NCI-H2029 (cell line): ENCODE data around the gene CABLES1.
"Not testable (repeated sequence)": the region's sequence is repeated elsewhere in the genome, so short reads cannot be mapped to it uniquely, and the experiment has no call there.

ENCODE experiments used
- DNase-seq: peaks from one replicate; lab custom pipeline; 2025; lab: John Stamatoyannopoulos, UW

CABLES1 gene

DNA sequence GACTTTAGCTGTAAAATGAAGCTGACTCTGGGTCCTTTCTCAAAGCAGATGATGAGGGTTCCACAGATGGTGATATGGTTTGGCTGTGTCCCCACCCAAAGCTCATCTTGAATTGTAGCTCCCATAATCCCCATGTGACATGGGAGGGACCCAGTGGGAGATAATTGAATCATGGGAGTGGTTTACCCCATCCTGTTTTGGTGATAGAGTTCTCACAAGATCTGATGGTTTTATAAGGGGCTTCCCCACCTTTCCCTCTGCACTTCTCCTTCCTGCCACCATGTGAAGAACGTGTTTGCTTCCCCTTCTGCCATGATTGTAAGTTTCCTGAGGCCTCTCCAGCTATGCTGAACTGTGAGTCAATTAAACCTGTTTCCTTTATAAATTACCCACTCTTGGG lies 133.8 kb downstream of the CABLES1 start:
- not testable (repeated sequence) for DNase-seq

DNA sequence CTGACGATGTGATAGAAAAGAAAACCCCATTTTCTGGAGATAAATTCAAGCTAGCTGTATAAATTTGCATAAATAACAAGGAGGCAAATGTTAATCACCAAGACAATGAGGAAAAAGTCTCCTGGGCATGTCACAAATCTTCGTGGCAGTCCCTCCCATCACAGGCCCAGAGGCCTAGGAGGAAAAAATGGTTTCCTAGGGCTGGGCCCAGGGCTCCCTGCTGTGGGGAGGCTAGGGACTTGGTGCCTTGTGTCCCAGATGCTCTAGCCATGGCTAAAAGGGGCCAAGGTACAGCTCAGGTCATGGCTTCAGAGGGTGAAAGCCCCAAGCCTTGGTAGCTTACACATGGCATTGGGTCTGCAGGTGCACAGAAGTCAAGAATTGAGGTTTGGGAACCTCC lies 134.6 kb downstream of the CABLES1 start:
- no peak for DNase-seq

DNA sequence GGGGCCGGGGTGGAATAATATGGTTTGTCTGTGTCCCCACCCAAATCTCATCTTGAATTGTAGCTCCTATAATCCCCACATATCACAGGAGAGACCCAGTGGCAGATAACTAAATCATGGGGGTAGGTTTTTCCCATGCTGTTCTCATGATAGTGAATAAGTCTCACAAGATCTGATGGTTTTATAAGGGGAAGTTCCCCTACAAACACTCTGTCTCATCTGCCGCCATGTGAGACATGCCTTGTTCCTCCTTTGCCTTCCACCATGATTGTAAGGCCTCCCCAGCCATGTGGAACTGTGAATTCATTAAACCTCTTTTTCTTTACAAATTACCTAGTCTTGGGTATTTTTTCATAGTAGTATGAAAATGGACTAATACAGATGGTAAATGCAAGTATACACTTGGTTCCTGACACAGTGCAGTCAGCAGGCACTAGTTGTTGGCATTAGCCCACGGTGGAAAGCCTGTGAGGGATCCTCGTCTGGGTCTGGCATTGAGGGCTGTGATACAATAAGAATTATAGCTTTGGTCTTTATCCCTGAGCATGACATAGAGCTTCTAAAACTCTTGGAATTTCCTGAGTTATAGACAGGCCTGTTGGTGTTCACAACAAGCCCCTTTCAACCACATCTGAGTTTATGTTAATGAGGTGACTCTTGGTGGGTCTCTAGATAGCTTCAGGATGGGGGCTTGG lies 135.8 kb downstream of the CABLES1 start:
- DNase-seq = no peak

DNA sequence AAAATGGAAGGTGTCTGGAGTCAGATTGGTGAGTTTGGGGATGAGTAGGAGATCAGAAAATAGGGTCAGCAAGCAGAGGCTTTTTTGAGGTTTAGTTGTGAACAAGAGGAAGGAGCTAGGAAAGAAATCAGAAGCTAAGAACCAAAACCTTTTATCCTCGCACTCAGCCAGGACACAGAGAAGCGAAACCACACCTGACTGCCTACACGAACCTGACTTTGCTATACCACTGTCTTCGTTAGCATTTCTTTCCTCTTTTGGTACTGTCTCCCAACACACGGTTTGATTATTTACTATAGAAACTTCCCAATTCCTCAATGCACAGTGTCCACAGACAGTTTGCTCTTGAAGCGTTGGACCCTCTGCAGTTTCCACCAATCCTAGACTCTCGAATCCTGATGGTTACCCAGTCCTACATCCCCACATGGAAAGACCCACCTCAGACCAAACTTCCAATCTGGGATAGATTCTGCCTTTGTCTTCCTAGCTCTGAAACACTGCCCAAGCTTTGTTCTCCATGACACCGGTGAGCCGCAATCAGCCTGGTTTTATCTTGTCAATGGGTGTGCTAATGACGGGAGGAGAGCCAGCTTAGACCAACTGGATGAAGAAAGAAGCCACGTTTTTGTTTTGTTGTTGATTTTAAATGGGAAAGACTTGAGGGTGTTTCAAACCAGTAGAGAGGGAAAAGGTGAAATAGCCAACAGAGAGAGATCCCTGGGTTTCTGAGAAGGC lies 137.4 kb downstream of the CABLES1 start:
- DNase-seq = no peak

DNA sequence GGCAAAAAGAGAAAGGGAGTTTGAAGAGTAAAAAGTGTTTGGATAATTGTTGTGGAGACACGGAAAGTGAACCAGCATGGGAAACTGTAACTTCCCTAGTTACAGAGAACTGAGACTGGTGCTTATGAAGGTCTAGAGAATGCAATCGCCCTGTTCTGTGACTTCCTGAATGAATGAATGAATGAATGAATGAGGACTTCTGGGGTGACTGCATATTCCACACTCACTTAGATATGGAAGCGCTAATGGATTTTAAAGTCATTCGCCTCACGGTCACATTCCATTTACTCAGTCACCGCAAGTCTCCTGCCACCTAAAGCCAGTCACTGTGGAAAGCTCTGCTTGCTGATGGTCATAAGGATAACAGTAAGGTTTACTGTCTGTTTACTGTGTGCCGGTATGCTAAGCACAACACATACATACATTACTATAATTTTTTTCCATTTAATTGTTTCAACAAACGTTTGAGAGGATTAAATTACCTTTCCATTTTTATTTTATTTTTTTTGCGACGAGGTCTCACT lies 138.2 kb downstream of the CABLES1 start:
- no peak for DNase-seq

DNA sequence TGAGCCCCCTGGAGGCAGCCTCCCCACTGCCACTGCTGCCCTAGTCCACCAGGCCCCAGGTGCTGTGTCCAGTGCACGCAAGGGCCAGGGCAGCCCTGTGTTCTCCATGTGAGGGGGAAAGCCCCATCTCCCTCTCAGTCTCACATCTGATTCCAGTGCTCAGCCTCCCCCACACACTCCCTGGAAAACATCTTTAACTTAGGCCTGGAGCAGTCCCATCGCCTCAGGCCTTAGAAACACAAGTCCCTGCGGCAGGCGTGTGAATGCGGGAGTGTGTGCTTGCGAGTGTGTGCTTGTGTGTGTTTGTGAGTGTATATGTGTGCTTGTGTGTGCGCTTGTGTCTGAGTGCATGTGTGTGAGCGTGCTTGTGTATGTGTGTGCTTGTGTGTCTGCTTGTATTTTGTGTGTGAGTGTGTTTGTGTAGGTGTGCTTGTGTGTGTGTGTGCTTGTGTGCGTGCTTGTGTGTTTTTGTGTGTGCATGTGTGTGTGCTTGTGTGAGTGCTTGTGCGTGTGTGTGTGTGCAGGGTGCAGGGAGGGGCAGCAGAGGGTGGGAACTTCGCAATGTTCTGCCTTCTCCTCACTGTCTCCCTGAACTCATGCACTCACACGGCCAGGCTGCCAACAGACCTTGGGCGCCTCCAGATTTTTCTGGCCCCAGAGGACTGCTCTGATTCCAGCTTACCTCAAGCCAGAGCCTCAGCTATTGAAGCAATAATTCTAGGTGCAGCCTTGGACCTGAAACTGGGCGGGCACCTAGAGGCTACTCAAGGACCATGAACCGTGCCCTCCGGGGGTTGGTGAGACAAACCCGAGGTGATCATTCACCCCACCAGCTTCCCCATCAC lies 139.6 kb downstream of the CABLES1 start:
- no peak for DNase-seq

DNA sequence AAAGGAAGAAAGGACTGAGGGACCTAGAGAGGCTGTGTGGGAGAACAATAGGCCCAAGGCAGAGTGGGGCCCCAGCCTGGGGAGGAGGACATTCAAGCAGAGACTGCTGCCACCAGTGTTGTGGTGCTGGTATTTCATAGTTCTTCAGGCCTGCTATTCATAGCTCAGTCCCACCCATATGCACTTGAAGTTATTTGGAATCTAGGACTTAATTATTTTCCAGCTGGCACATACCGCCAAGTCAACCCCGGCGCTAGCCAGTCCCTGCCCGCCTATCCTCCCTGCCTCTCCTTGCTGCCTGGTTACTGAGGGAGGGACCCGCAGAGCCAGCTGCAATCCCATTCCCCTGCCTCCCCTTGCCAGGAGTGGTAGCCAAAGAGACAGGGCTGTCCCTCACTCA lies 141.2 kb downstream of the CABLES1 start:
- DNase-seq = no peak

DNA sequence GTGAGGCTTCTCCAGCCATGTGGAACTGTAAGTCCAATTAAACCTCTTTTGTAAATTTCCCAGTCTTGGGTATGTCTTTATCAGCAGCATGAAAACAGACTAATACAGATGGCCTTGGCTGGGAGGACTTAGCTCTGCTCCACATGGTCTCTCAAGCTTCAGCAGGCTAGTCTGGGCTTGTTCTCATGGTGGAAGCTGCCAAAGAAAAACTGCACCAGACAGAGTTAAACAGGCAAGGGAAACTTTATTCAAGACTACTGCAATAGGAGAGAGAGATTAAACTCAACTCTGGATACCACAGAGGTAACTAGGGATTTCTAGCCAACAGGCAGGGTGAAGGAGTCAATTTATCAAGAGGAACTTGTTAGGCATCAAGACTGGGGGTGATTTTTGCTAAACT lies 142.1 kb downstream of the CABLES1 start:
- DNase-seq = no peak

DNA sequence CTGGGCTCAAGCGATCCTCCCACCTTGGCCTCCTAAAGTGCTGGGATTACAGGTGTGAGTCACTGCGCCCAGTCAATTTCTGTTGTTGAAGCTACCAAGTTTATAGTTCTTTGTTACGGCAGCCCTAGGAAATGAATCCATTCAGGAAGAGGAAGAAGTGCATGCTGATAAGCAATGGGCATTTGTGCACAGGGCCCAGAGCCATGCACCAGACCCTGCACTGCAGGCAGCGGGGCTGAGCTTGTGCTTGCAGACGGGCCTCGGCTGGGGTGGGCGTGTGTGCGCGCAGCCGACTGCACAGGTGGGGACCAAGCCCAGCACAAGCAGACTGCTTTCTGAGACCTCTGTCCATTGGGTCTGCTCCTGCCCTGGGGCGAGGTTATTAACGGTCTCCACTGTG lies 144.6 kb downstream of the CABLES1 start:
- DNase-seq = no peak

DNA sequence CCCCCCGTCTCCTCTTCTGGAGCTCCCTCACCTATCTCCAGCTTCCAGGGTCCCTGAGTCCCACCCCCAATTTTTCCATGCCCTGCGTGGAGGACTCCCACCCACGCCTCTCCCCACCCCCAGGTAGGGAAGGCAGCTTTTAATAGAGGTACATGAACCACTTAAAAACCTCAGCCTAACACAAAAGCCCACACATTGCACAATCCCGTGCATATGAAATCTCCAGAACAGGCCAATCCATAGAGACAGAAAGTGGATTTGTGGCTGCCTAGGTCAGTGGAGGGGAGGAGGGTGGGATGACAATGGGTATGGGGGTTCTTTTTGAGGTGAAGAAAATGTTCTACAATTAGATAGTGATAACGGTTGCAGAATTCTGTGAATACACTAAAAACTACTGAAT lies 145.6 kb downstream of the CABLES1 start:
- no peak for DNase-seq

DNA sequence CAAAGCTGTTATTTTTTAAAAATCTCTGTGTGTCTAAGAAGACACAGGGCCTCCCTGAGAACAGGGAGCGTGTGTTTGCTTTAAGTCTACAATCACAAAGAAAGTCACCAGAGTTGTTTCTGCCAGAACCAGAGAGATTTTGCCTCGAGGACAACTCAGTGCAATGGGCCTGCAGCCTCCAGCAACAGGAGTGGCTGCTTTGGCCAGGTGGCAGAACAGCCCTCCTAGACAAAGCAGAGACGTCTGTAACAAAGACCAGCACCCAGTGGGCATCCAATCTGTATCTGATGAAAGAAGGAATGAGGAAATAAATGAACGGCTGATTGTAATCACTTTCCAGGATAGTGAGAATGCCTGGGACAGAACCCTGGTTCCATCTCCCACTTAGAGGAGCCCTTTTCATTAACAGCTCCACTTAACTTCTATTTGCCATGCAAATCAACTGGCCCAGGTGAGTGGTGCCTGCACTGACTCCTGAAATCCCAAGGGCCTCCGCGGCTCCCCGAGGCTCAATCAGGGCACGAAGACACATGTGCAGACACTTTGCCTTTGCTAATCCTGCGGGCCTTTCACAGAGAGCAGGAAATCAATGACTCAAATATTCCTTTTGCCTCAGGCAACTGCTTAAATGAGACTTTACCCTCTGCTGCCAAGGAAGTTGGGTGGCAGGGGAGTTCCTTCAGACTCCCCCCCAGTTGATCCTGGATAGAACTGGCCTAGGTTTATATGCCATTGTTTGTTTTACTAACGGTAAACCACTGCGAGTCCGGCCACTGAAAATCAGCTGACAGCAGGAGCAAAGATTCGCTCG lies 146.5 kb downstream of the CABLES1 start:
- DNase-seq = no peak

DNA sequence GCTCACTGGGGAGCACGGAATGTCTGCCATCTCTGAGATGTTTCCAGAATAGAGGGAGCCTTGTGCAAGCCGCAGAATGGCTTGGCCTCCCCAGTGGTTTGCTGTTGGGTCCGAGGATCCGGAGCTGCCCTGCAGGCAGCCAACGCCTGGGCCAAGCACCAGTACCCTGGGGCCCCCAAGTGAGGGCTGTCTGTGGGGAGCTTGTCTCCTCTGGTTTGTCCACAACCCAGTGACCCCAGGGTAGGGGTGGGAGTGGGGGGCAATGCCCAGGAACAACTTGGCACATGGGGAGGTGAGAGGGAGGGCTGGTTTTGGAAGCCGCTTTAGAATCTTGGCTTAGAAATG lies 147.1 kb downstream of the CABLES1 start:
- DNase-seq = no peak

DNA sequence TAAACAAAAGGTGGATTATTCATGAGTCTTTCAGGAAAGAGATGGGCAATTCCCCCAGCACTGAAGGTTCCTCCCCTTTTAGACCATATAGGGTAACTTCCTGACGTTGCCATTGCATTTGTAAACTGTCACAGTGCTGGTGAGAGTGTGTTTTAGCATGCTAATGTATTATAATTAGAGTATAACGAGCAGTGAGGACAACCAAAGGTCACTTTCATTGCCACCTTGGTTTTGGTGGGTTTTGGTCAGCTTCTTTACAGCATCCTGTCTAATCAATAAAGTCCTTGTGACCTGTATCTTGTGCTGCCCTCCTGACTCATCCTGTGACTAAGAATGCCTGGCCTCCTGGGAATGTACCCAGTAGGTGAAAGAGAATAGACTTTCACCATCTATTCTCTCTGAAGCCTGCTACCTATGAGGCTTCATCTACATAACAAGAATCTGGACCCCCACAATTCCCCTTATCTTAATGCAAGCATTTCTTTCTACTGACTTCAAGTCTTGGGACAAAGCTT lies 148.7 kb downstream of the CABLES1 start:
- no peak for DNase-seq

DNA sequence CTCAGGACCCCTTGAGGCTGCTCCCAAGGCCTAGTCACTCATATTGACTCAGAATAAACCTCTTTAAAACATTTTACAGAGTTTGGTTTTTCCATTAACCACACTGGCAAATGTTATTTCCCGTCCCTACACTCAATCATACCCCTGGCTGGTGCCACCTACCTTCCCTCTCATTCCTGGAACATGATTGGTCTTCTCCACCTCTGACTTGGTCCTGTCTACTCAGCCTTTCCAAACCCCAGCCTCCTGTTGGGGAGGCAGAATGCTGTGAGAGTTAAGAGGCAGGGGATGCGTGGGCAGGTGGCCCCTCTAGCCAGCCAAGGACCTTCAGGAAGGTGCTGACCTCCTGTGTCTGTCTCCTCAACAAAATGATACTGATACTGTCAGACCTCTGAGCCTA lies 149.3 kb downstream of the CABLES1 start:
- no peak for DNase-seq

DNA sequence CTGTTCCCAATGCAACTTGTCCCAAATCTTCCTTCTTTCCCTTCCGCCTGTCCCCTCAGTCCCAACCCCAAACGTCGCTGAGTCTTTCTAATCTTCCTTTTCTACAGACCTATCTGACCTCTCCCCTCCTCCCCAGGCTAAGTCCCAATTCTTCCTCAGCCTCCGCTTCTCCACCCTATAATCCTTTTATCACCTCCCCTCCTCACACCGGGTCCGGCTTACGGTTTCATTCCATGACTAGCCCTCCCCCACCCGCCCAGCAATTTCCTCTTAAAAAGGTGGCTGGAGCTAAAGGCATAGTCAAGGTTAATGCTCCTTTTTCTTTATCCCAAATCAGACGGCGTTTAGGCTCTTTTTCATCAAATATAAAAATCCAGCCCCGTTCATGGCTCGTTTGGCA lies 150.3 kb downstream of the CABLES1 start:
- not testable (repeated sequence) for DNase-seq

DNA sequence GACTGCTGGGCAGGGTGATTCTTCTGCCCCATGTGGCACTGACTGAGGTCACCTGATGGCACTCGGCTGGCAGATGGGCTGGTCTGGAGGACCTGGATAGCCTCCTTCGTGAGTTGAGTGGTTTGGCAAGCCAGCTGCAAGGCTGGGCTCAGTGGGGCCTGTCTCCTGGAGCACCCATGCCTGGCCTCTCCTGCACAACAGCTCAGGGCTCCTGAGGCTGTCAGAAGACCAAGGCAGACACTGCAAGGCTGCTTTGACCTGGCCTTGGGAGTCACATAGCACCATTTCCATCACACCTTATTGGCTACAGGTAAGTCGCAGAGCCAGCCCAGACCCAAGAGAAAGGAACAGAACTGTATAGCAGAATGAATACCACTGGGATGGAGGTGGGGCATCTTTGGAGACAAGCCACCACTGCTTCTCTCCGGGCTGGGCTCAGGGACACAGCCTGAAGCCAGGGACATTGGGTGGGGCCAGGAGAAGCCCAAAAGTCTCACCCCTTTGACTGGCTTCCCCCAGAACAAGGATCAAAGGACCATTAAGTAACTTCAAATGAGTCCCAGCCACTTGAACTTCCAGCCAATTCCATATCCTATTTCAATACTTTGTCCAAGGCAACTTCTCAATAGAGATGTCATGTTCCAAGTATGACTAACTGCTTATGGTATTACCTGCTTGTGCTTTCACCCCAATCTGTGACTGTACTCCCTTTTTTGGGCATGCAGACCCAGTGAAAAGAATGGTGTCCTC lies 156.3 kb downstream of the CABLES1 start:
- peak; percentile 52 for DNase-seq

DNA sequence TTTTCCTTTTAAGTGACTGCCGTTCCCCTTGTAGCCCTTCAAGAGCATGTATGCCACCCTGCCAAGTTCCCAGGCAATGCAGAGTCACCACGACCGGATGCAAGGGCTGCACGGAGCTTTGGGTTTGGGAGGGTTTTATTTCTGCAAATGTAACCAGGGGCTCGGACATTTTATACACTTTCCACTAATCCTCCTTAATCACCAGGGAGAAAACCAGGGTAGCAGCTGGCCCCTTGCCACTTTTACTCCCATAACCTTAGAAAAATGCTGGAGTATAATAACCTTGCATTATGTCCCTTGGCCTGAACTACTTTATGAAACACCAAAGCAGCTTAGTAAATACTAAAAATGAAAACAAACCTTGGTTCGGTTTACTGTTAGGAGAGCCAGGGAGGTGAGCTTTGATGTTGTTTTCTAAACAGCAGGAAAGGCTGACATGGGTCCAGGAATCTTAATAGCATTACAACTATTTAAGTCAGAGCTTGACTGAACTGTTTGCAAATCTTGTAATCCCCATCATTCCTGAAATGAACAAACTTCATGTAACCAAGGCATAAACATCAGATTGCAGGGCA lies 165.0 kb downstream of the CABLES1 start:
- no peak for DNase-seq

DNA sequence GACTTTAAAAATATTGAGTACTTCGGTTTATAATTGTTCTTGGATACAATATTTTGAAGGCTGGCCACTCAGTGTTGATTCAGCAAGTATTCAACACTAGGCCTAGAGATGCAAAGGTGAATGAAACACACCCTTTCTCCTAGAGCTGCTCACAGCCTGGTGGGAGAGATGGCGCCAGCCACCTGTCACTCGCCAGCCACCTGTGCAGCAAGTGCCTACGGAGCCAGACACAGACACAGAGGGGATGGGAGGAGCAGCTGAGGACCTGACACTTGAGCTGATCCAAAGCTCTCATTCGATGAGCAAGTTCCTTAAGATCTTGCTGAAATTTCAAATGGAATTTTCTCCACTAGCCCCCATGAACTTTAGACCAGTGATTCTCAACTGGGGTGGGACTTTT lies 166.7 kb downstream of the CABLES1 start:
- peak; percentile 69 for DNase-seq

DNA sequence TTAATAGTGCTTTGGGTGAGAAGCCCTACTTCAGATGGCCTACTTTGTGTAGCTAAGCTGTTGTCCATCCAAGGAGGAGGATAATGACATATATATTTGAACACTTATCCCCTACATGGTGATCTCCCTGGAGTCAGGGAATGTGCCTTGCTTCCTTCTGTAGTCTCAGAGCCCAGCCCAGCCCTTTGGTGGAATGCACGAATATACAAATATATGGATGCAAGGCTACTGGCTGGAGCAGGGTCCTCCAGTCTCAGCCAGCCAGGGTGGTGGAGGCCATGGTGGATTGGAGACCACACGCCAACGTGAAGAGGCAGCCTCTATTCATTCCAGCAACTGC lies 167.2 kb downstream of the CABLES1 start:
- no peak for DNase-seq

DNA sequence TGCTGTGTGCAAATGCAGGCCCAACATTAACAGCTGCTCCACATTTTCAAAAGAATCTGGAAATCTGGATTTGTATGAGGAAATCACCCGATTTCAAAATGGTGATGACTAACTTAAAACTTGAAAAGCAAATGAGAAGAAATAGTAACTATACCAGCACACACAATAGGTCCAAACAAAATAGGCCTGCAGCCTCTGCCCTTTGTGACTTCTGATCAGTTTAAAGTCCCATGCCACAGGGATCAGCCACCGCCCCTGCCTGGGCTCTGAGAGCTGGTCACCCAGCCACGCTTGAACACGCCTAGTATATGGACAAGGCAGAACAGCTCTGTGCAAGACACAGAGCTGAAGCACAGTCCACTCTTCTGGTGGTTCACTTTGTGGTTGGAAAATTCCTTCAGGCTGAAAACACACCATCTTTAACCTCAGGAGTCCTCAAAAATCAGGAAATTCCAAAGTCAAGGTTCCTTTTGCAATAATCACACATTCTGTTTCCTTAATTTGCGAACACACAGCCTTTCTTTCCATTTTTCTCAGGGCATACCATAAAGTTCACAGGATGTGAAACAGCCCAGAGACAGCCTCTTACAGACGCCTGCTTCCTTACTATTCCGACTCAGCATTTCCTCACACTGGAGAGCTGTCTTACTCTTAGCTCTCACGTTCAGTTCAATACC lies 167.7 kb downstream of the CABLES1 start:
- no peak for DNase-seq
